ENCODE measurements around the gene CHPT1. TPM values are rescaled to one million over a fixed set of nuclear protein-coding genes. Genes with fewer than 3 reads are reported as not detected.

Gene CHPT1
- total and polyA plus RNA-seq, 2 experiments from 2014 or later, result 22.2 to 23.0 TPM

GRCh38 chr12:101653030-101653429 lies 44.4 kb upstream of the CHPT1 start (continued):
- TF ChIP-seq ZNF462 (CRISPR knock-in tag; IDR thresholded peaks at IDR 0.05) (no peak), ZNF114 (CRISPR knock-in tag; IDR thresholded peaks at IDR 0.05) (no peak), ZNF331 (CRISPR knock-in tag; IDR thresholded peaks at IDR 0.05; ENCODE audit: low read depth) (no peak), EZH2phosphoT487 (IDR thresholded peaks at IDR 0.05; ENCODE audit: unreplicated experiment) (no peak), NANOG (IDR thresholded peaks at IDR 0.05; ENCODE audit: borderline replicate concordance) (no peak), CREB1 (CRISPR knock-in tag; IDR thresholded peaks at IDR 0.05; ENCODE audit: low read depth) (no peak), REST (IDR thresholded peaks at IDR 0.05; ENCODE audit: unreplicated experiment) (no peak), EZH2 (IDR thresholded peaks at IDR 0.05; ENCODE audit: low read depth, unreplicated experiment) (no peak), ETS1 (IDR thresholded peaks at IDR 0.05) (no peak), JUNB (IDR thresholded peaks at IDR 0.05; ENCODE audit: unreplicated experiment) (no peak), STAT1 (IDR thresholded peaks at IDR 0.05; ENCODE audit: unreplicated experiment) (no peak)
